GM04503 (cell line): Measurements from ENCODE around the gene TSR1.
A peak's percentile ranks its signal among the peaks of the same experiment; 100 is the strongest.

Experiments
- DNase-seq: peaks from one replicate; pipeline ENCODE4 v3.0.0-alpha.2; 2012; ENCODE audit warnings: low read depth

TSR1 gene

DNA sequence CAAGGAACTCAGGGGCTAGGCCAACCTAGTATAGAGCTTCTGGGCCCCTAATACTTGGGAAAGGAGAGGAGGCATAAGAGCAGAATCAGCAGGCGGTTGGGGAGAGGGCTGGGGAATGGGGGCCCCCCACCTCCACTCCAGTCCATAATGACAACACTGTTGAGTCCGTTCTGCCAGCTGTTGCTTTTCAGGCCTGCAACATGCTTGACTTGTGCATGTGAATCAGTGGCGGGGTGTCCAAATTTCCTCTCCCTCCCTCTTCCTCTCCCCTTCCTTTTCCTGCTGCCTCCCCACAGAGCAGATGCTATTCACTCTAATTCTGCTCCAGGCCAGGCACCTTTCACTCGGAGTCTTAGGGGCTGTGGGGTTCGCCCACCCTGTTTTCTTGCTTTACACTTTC, 32.8 kb upstream of the TSR1 start:
- no peak for DNase-seq

DNA sequence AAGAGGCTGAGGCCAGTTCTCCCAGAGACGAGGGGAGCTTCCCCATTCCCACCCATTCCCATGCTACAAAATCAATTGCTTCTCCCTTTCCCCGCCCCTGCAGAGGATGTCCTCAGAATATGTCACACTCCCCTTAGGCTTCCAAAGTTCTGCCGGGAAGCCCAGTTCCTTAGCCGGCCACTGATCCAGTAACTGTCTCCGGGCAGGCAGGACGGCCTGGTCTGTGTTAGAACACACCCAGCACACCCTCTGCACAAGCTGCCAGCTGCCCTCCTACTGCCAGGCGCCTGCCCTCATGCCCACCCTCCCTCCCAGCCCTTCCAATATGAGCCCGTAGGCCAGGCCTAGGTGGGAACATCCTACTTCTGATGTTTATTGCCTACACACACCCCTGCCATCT, 32.1 kb upstream of the TSR1 start:
- DNase-seq: no peak

DNA sequence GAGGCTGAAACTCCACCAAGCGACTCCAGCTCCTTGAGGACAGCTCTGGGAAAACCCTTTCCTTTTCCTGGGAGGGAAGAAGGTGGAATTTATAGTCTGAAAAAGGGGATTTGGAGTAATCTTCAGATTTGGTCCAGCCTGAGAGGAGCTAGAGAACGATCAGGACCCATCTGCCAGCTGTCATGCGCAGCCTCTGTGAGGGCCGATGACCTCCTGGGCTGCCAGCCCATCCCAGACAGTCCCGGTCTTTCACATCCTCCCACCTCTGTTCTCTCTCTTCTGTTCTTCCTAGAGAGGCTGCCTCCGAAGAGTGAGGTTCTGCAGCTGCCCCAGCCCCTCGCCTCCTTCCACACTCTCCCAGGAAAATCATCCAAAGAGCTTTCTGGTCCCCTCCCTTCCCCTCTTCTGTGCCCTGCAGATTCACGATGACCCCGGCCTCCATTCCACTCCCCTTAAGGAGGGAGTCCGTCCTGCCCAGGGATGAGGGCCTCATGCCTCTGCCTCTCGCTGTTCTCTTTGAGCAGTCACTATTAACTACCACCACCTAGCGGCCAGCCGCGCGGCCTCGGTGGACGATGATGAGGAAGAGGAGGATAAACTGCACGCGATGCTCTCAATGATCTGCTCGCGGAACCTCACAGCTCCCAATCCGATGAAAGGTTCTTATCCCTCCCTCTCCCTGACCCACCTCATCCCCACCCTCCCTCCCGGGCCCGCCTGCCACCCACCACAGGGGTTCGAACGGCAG, 30.7 kb upstream of the TSR1 start:
- DNase-seq: no peak

DNA sequence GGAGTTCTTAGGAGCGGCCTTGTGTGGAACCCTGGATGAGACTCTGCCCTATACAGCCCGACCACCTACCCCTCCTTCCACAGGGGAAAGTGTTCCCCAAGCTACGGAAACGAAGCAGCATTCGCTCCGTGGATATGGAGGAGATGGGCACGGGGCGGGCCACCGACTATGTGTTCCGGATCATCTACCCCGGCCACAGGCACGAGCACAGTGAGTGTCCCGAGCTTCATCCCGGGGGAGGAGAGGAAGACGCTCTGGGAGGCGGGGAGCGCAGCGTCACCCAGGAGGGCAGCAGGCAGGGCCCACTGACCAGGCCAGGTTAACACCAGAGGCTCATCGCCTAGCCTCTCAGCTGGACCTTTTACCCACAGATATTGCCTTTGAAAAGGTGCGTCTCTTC, 28.9 kb upstream of the TSR1 start:
- DNase-seq: no peak

DNA sequence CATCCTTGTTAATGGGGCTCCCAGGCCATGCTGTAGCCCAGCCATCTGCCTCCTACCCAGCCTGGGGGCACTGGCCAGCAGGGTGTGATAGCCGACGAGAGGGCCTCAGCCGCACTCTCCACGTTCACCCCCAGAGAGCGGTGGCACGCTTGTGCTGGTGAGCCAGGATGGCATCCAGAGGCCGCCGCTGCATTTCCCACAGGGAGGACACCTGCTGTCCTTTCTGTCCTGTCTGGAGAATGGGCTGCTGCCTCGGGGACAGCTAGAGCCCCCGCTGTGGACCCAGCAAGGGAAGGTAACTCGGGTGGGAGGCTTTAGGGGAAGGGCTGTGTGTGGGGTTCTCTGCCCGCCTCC, 28.5 kb upstream of the TSR1 start:
- no peak for DNase-seq

DNA sequence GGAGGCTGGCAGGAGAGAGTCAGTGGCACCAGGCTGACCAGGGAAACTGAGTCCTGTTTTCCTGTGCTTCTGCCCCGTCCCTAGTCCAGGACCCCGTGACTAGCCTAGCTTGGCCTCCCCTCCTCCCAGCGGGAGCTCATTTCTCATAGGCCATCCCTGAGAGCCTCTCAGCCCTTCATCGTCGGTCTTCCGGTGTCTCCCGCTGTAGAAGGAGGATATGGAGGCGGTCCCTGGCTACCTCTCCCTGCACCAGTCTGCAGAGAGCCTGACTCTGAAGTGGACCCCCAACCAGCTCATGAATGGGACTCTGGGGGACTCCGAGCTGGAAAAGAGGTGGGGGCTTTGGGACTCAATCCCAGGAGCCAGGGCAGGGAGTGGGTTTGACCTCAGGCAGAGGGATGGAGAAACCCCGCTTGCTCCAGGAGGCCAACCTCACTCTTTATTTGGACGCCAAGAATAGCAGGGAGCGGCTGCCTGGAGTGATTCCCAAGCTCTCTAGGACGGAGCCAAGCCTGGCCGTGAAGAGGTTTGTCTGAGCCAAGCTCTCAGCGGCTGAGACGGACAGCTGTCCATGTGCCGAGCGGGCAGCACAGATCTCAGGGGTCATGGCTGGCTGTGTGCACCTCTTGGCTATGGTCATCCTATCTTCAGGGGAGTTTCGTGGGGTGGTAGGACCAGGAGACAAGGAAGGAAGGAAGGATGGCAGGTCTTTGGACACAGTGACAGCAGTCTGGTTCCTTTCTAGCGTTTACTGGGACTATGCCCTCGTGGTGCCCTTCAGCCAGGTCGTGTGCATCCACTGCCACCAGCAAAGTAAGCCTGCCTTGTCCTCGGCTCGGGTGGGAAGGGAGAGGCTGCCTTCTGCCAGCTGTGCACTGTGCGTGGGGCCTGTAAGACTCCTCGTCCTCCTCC, 27.9 kb upstream of the TSR1 start:
- DNase-seq: no peak

DNA sequence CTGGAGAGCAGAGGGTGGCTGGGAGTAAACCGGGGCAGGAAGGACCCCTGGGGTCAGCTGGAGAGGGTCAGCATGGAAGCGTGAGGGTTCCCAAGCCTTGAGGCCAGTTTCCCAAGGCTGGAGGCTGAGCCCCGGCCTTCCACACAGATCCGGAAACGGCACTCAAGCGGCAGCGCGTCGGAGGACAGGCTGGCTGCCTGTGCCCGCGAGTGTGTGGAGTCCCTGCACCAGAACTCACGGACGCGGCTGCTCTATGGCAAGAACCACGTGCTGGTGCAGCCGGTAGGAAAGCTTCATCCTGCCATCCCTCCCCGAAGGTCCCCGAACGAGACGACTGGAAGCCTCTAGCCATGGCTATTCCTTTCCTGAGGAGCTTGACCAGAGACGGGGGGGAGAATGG, 27.1 kb upstream of the TSR1 start:
- no peak for DNase-seq

DNA sequence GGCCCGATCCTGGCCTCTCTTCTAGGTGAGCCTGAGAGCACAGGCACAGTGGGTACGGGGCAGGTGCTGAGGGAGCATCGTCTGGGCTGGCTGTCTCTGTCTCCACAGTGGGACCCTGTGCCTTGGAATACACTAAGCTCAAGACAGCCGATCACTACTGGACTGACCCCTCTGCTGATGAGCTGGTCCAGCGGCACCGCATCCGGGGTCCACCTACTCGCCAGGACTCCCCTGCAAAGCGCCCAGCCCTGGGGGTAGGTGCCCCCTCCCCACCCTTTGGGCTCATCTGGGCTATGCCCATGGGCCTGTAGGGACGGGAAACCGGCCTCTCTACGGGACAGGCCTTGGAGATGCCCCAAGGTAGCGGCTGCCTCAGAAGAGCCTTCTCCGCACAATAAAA, 26.6 kb upstream of the TSR1 start:
- DNase-seq: no peak

DNA sequence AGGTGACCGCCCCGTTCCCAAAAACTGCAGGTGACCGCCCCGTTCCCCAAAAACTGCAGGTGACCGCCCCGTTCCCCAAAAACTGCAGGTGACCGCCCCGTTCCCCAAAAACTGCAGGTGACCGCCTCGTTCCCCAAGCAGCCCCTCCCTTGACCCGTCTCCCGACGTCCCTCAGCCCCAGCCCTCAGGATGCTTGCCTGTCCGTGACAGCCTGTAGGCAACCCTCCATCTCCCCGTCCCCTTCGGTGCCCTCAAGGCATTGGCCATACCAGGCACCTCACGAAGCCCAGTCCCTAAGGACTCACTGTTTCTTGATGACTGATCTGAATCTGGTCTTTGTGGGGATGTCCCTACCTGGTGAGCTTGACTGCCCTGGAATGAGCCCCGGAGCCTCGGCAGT, 26.2 kb upstream of the TSR1 start:
- no peak for DNase-seq

DNA sequence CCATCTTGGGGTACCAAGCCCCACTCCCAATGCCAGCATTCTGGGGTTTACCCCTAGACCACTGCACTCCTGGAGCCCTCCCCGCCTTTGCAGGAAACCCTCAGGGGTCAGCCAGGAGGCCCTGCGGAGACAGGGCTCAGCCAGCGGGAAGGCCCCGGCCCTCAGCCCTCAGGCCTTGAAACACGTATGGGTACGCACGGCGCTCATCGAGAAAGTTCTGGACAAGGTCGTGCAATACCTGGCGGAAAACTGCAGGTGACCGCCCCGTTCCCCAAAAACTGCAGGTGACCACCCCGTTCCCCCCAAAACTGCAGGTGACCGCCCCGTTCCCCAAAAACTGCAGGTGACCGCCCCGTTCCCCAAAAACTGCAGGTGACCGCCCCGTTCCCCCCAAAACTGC, 25.8 kb upstream of the TSR1 start:
- DNase-seq: no peak

DNA sequence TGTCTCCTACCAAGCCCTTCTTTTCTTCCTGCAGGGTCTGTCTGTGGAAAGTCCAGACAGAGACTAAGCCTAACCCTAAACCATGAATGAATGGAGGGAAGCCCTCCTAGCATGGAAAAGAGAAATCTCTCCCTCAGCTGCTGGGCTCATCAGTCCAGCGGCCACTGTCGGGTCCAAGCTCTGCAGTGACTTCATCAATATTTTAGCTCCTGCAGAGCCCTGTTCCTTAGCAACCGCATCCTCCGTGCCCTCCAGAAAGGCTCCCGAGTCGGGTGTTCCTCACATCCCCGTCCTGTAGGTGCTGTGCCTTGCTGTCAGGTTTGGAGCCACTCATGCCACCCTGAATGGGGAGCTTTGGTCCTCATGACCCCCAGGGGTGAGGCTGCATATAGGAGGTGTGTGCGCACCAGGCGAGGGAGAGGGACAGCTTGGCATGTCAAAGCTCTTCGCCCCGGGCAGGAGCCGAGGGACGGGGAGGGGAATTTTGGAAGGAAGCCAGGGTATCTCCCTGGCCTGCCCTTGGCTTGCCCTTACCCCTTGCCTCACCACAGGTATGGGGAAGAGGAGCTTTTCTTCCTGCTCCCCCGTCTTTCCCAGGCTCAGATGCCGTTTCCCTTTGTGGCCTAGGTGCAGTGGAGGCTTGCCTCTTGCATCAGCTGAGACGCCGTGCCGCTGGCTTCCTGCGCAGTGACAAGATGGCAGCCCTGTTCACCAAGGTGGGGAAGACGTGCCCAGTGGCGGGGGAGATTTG, 24.9 kb upstream of the TSR1 start:
- no peak for DNase-seq

DNA sequence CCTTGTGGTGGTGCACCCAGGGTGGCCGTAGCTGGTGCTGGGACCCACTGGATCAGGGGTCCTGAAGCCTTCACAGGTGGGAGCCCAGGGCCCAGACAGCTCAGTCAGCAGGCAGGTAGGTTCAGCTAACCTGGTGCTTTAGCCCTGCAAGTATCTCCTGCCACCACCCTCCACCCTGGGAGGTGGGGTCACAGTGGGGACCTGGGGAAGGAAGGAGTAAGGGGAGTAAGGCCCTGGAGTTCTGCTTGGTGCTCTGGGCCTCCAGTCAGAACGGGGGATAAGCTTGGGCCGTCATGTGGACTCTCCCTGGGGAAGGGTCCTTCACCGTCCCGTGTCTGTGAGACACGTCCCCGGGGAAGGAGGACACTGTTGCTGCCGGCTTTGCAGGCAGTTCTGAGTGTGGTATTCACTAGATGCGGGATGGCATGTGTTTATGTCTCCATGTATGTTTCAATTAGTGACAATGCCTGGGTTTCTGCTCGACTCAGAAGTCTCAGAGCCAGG, 21.7 kb upstream of the TSR1 start:
- DNase-seq: no peak

DNA sequence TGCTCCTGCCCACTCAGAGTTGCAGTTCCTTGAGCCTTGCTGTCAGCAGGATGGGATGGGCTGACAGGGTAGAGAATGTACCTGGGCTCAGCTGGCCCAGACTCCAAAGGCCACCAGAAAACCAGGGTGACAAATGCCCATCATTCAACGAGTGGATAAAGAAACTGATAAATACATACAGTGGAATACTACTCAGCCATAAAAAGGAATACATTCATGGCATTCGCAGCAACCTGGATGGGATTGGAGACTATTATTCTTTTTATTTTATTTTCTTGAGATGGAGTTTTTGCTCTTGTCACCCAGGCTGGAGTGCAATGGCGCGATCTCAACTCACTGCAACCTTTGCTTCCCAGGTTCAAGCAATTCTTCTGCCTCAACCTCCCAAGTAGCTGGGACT, 21.0 kb upstream of the TSR1 start:
- DNase-seq: no peak

DNA sequence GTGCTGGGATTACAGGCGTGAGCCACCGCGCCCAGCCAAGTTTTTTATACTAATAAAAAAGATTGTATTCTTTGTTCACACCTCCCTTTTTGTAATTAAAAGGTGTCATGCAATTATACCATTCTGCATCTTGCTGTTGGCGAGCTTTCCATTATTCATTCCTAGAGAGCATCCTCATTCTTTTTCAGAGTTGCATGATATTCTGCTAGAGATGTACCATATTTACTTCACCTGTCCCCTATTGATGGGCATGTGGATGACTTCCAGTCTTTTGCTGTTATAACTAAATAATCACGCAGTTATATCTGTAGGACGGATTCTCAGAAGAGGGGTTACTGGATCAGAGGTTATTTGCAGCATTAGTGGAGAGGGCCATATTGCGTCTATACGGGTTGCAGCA, 18.1 kb upstream of the TSR1 start:
- no peak for DNase-seq

DNA sequence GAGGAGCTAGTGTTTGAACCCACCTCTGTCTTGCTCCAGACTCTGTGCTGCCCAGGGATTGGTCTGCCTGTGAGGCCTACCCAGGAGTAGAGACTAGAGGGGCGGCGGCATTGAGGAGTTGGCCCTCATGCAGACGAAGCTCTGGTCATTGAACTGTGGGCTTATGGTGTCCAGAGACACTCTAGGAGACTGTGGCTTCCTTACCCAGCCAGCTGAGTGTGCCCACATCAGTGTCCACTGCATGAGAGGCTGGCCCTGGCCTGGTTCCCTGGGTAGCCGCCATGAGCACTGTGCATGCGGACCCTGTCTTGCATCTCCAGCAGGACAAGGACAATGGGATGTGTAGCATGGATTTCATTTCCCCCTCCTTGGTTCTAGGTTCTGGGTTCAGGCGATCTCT, 15.0 kb upstream of the TSR1 start:
- no peak for DNase-seq

DNA sequence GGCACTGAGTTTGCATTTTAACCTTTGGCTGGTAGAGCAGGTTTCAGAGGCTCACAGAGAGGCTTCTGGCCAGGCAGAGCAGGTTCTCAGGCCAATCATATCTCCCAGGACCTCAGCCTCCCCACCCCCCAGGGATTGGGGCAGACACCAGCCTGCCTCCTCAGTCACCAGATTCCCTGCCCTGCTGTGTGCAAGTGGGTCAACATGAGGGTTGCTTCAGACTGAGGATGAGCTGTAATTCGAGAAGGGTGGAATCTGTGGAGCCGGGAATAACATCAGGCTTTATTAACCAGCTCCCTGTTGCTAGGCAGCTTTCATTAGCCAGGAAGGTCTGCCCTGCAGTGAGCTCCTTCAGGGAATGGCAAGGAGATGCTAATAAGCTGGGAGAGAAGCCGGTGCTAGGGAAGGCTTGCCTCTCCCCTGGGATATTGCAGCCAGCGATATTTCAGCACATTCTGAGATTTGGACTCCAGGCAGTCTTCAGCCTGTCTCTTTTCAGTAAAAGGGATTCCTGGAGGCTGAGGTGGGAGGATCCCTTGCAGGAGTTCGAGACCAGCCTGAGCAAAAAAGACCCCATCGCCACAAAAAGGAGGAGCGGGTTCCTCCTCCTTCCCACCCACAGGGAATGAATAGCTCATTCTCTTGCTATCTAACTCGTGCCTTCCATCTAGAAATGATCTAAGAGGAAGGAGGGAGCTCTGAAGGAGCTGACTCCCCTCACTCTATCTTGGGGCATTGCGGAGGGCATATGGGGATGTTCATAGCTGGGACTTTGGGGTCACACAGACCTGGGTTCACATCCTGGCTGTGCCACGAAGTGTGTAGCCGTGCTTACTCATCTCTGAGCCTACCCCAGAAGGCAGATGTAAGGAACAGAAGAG, 11.8 kb upstream of the TSR1 start:
- DNase-seq: peak; percentile 85

DNA sequence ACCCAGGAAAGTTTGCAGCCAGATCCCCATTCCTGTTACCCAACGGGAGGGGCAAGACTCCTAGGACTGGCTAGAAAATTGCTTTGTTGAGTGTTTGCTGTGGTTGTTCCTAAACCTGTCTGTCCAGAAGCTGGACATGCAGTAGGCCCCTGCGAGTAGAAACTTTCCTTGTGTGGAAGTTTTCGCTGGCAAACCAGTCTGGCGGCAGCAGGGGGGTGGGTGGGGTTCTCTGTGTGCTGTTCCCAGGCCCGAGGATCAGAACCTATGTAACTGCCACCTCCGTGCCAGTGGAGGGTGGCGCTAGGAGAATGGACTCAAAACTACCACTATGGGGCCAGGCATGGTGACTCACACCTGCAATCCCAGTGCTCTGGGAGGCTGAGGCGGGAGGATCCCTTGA, 10.2 kb upstream of the TSR1 start:
- DNase-seq: no peak

DNA sequence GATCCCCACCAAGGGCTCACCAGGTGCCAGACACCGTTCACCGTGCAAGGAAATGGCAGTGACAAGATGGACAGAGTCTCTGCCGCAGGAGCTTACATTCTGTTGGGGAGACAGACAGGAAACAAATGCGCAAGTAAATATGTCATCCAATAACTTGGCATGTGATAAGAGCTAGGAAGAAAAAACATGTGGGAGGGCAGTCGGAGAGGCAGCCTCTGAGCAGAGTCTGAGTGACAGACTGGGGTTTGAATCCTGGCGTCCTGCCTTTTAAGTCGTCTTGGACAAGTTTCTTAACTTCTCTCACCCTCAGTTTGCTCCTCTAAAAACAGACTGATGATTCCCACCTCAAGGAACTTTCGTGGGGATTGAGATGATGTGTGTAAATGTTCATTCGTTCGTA, 8.3 kb upstream of the TSR1 start:
- no peak for DNase-seq

DNA sequence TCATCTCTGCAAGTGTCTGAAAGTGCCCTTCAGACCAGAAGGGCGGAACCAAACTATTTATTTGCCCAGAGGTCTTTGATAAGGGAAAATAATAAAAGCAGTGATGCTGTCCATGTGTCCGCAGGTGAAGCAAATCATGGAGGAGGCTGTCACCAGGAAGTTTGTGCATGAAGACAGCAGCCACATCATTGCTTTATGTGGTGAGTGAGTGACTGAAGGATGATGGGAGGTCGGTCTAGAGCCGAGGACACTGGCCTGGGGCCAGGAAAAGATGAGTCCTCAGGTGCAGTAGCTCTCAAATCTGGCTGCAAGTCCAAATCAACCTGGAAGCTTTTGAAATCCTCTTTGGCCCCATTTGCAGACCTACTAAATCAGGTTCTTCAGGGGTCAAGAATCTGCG, 7.2 kb upstream of the TSR1 start:
- no peak for DNase-seq

DNA sequence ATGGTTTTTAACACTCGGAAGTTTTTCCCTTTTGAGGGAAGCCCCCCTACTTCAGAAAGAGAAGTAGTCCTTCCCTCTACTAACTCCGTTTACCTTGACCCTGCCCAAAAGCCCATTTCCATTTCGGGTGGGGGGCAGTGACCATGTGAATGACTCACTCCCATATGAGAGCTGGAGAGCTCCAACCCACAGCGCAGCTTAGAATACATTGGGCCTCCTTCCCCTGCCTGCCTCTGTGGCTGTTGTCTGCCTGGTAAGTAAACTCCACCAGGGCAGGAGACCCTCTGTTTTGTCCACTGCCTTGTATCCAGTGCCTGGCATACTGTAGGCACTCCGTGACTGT, 2.0 kb upstream of the TSR1 start:
- no peak for DNase-seq

DNA sequence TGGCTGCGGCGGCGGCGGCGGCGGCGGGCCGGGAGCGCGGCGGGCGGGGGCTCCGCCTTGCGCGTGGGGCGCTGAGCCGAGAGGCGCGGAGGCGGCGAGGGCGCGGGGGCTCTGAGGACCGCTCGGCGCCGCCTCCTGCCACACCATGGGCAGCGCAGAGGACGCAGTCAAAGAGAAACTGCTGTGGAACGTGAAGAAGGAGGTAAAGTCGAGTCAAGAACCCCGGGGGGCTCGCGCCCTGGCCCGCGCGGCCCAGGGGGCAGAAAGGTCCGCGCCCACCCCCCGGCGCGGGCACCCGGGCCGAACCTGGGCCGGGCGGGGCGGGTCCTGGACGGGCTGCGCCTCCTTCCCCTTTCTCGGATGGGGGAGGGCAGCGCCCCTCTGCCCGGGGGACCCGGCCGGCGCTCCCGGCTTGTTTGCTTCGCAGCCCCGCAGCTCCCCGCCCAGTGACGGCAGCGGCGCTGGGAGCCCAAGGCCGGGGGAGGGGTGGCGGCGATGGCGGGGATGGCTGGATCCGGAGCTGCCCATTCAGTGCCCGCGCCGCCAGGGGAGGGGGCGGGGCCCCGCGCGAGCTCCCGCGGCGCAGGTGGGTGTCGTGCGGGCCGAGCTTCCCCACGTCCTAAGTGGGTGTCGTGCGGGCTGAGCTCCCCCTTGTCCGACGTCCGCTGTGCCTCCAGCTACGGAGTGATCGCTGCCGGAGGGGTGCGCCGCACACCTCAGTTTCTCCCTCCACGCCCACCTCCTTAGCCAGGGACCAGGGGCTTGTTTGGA, 1.5 kb upstream of the TSR1 start:
- no peak for DNase-seq
